NCI-H1417 (cell line): ENCODE data around the gene B3GALT5.
A peak's percentile ranks its signal among the peaks of the same experiment; 100 is the strongest.

ENCODE experiments used
- DNase-seq, 3 experiments: peaks; one replicate each; lab custom pipeline; 2025; lab: John Stamatoyannopoulos, UW

The B3GALT5 gene

GRCh38 chr21:39604951-39605350 is 7.8 kb upstream of the B3GALT5 start:
- no peak for DNase-seq

GRCh38 chr21:39610703-39611102 is 2.0 kb upstream of the B3GALT5 start:
- DNase-seq, result peak in 2 of 3 experiments; percentile 66 to 84

- DNase-seq, result no peak
These were observed 1.1 kb upstream of the B3GALT5 start for GRCh38 chr21:39611551-39612190.

- DNase-seq, result peak in 1 of 3 experiments; percentile 50
These were observed 548 bp downstream of the B3GALT5 start for GRCh38 chr21:39613041-39613934.

- no peak for DNase-seq
These were observed 3.6 kb downstream of the B3GALT5 start for GRCh38 chr21:39616211-39616772.

GRCh38 chr21:39620856-39621255 is 8.1 kb downstream of the B3GALT5 start:
- no peak for DNase-seq

- DNase-seq, result no peak
These were observed 12.6 kb downstream of the B3GALT5 start for GRCh38 chr21:39625211-39625895.

GRCh38 chr21:39628385-39628784 is 15.6 kb downstream of the B3GALT5 start:
- DNase-seq, result no peak

- no peak for DNase-seq
These were observed 17.5 kb downstream of the B3GALT5 start for GRCh38 chr21:39630191-39630591.

GRCh38 chr21:39630827-39631226 is 18.1 kb downstream of the B3GALT5 start:
- DNase-seq, result peak in 2 of 3 experiments; percentile 15 to 57

GRCh38 chr21:39631842-39632562 is 19.3 kb downstream of the B3GALT5 start:
- no peak for DNase-seq

GRCh38 chr21:39632796-39633442 is 20.2 kb downstream of the B3GALT5 start:
- no peak for DNase-seq

GRCh38 chr21:39633770-39634181 is 21.0 kb downstream of the B3GALT5 start:
- no peak for DNase-seq

GRCh38 chr21:39634507-39634906 is 21.8 kb downstream of the B3GALT5 start:
- no peak for DNase-seq

GRCh38 chr21:39637197-39637970 is 24.6 kb downstream of the B3GALT5 start:
- DNase-seq, result peak; percentile 65 to 95 (median 89)

- no peak for DNase-seq
These were observed 25.2 kb downstream of the B3GALT5 start for GRCh38 chr21:39637971-39638240.

GRCh38 chr21:39638281-39638680 is 25.5 kb downstream of the B3GALT5 start:
- no peak for DNase-seq

- no peak for DNase-seq
These were observed 28.0 kb downstream of the B3GALT5 start for GRCh38 chr21:39640754-39641153.

- DNase-seq, result no peak
These were observed 29.2 kb downstream of the B3GALT5 start for GRCh38 chr21:39641827-39642450.

- no peak for DNase-seq
These were observed 31.4 kb downstream of the B3GALT5 start for GRCh38 chr21:39644062-39644560.
